Loucy (cell line): ENCODE data around the gene IQSEC1.
A peak's percentile ranks its signal among the peaks of the same experiment; 100 is the strongest.

Source experiments
- H2AFZ ChIP-seq: fragments of 200-600 bp; sonication (generic); 2 replicates; pipeline ENCODE4 v1.6.0; 2016; ENCODE audit warnings: antibody characterized with exemption, mild to moderate bottlenecking, low read length, moderate library complexity
- H3F3A ChIP-seq: fragments of 200-600 bp; 2 replicates; pipeline ENCODE4 v1.6.0; 2016; ENCODE audit warnings: antibody characterized with exemption, low read depth, mild to moderate bottlenecking
- H3K27me3 ChIP-seq: fragments of 200-600 bp; sonication (generic); 2 replicates; pipeline ENCODE4 v1.6.1; 2014; ENCODE audit warnings: low read length, mild to moderate bottlenecking; ENCODE audit not compliant: insufficient read depth, poor library complexity, severe bottlenecking
- H3K36me3 ChIP-seq: fragments of 200-600 bp; sonication (generic); 2 replicates; pipeline ENCODE4 v1.6.1; 2016; ENCODE audit warnings: low read length; ENCODE audit not compliant: insufficient read depth
- H3K4me1 ChIP-seq: fragments of 200-600 bp; sonication (generic); 2 replicates; pipeline ENCODE4 v1.5.1; 2014; ENCODE audit warnings: low read length, mild to moderate bottlenecking; ENCODE audit not compliant: insufficient read depth, poor library complexity, severe bottlenecking
- H3K4me2 ChIP-seq: fragments of 200-600 bp; sonication (generic); 2 replicates; pipeline ENCODE4 v1.6.0; 2014; ENCODE audit warnings: antibody characterized with exemption, low read length, low read depth, mild to moderate bottlenecking; ENCODE audit not compliant: poor library complexity, severe bottlenecking
- H3K4me3 ChIP-seq: fragments of 200-600 bp; sonication (generic); 2 replicates; pipeline ENCODE4 v1.5.1; 2014; ENCODE audit warnings: low read length, mild to moderate bottlenecking, mixed read lengths; ENCODE audit not compliant: poor library complexity, severe bottlenecking
- H3K79me2 ChIP-seq: fragments of 200-600 bp; sonication (generic); 2 replicates; pipeline ENCODE4 v1.6.1; 2014; ENCODE audit warnings: low read length; ENCODE audit not compliant: insufficient read depth
- H3K9ac ChIP-seq: fragments of 200-600 bp; sonication (generic); 2 replicates; pipeline ENCODE4 v1.6.0; 2014; ENCODE audit warnings: mild to moderate bottlenecking, low read depth, low read length, moderate library complexity; ENCODE audit not compliant: poor library complexity, severe bottlenecking
- H3K9me2 ChIP-seq: fragments of 200-600 bp; sonication (generic); replicated peaks from 2 replicates; pipeline ENCODE4 v1.6.1; 2016; ENCODE audit warnings: low read depth, low read length, mixed read lengths
- H3K9me3 ChIP-seq: fragments of 200-600 bp; sonication (generic); 2 replicates; pipeline ENCODE4 v1.6.1; 2014; ENCODE audit warnings: mild to moderate bottlenecking, antibody characterized with exemption, low read length, low read depth; ENCODE audit not compliant: insufficient read depth
- H4K20me1 ChIP-seq: fragments of 200-600 bp; sonication (generic); 2 replicates; pipeline ENCODE4 v1.6.0; 2014; ENCODE audit warnings: antibody characterized with exemption, low read length, mild to moderate bottlenecking; ENCODE audit not compliant: insufficient read depth, poor library complexity, severe bottlenecking
- CTCF ChIP-seq: fragments of 200-600 bp; sonication (generic); conservative IDR thresholded peaks from 2 replicates; pipeline ENCODE4 v1.5.1; 2014; ENCODE audit warnings: mild to moderate bottlenecking, antibody characterized with exemption, low read length
- EZH2phosphoT487 ChIP-seq: fragments of 200-600 bp; IDR thresholded peaks from 2 replicates; pipeline ENCODE4 v1.6.1; 2018; ENCODE audit warnings: antibody characterized with exemption, mild to moderate bottlenecking, moderate library complexity, borderline replicate concordance

The IQSEC1 gene

GRCh38 chr3:13046569-13047274 is 26.5 kb downstream of the IQSEC1 start:
- Histone ChIP-seq H3K36me3 (no peaks in the 10 kb centered on the region), H3K27me3 (no peaks in the 10 kb centered on the region), H3K4me3 (no peak overlapping the region), H3K4me2 (peak overlapping the region; percentile 11), H3K9ac (peak overlapping the region; percentile 46), H3K79me2 (peaks cover 30% of the 10 kb centered on the region; the same call in 1 of the 2 replicates), H3K9me2 (no peaks in the 10 kb centered on the region), H3K4me1 (peaks cover 51% of the 10 kb centered on the region), H3K9me3 (no peaks in the 10 kb centered on the region), H3F3A (no peaks in the 10 kb centered on the region), H4K20me1 (no peaks in the 10 kb centered on the region), H2AFZ (no peak overlapping the region)
- TF ChIP-seq CTCF: no peak
- TF ChIP-seq EZH2phosphoT487: no peak

GRCh38 chr3:13045904-13046568 is 27.2 kb downstream of the IQSEC1 start:
- Histone ChIP-seq H3K9ac (peak overlapping the region; percentile 46), H3K4me2 (peak overlapping the region; percentile 11), H3F3A (no peaks in the 10 kb centered on the region), H4K20me1 (no peaks in the 10 kb centered on the region), H3K27me3 (no peaks in the 10 kb centered on the region), H3K4me1 (peaks cover 51% of the 10 kb centered on the region), H3K36me3 (no peaks in the 10 kb centered on the region), H3K79me2 (peaks cover 25% of the 10 kb centered on the region; the same call in 1 of the 2 replicates), H2AFZ (no peak overlapping the region), H3K9me3 (no peaks in the 10 kb centered on the region), H3K4me3 (no peak overlapping the region), H3K9me2 (no peaks in the 10 kb centered on the region)
- no peak for TF ChIP-seq EZH2phosphoT487
- TF ChIP-seq CTCF: no peak

DNA sequence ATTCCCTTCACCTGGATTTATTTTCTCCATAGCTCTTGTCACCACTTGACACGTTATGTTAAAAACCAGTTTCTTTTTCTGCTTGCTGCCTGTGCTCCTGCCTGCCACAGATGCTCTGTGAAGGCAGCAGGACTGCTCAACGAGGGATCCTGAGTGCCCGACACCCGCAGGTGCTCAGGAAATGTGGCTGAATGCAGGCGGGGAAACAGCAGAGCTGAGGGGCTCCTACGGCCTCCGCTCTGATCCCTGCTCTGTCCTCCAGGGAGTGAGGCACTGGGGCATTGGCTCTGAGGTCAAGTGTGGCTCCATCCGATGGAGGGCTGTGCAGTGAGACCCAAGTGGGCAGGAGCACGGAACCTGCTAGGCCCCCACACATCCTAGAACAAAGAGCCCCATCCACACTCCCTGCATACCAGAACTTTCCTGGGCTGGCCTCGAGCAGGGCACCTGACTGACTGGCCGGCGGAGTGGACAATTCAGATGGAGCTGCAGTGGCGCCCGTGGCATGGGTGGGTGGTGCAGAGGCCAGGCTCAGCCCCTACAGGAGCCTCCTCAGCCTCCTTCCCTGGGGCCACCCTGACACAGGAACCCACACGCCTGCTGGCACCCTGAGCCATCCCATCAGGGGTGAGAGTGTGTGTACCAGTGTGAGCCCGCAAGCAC is 27.9 kb downstream of the IQSEC1 start:
- Histone ChIP-seq H3K9me2 (no peaks in the 10 kb centered on the region), H3K4me1 (peaks cover 55% of the 10 kb centered on the region), H3K79me2 (peaks cover 25% of the 10 kb centered on the region; the same call in 1 of the 2 replicates), H3K9ac (no peak overlapping the region), H3K4me2 (no peak overlapping the region), H3K27me3 (no peaks in the 10 kb centered on the region), H4K20me1 (no peaks in the 10 kb centered on the region), H3K36me3 (no peaks in the 10 kb centered on the region), H3K4me3 (no peak overlapping the region), H3F3A (no peaks in the 10 kb centered on the region), H3K9me3 (no peaks in the 10 kb centered on the region), H2AFZ (no peak overlapping the region)
- TF ChIP-seq CTCF (no peak), EZH2phosphoT487 (no peak)
